Measurements from ENCODE around the gene RNF125. TPM values are rescaled to one million over a fixed set of nuclear protein-coding genes. Genes with fewer than 3 reads are reported as not detected.

Gene RNF125
- total and polyA plus RNA-seq, 8 donors: 1.1 to 50.2 (median 3.0) TPM; not detected in 1

DNA sequence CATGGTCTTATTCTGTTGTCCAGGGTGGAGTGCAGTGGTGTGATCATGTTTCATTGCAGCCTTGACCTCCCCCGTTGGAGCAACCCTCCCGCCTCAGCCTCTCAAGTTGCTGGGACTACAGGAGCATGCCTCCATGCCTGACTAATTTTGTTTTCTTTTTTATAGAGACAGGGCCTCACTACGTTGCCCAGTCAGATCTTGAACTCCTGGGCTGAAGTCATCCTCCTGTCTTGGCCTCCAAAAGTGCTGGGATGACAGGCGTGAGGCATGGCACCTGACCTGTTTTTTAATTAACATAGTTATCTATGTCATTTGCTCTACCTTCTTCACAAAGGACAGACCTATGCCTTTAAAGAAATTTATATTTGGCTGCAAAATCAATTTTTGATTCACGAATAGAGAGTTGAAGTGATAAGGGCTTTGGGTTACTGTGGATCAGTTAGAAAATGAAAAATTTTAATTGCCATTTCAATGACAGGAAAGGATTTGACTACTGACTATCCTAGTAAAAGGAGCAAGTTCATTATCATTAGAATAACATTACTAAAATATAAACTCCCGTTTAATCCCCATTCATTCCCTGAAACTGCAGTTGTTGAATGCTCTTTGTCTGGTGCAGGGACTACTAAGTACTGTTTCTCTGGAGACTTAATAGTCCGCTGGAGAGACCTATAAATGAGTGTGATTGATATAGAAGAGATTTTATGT, 76.7 kb downstream of the RNF125 start:
- intact Hi-C loops (cut with DNase I; ENCODE audit: low total_unique reads): loop anchor here (10.0 kb wide), 1 partner anchor 151 kb away; the partner anchor contains the start of gene TRAPPC8
- Histone ChIP-seq H3K4me1 (peaks cover 29 to 66% (median 54%) of the 10 kb centered on the region in 4 donors), H3K9me3 (no peaks in the 10 kb centered on the region), H3K27me3 (no peaks in the 10 kb centered on the region), H3K4me3 (no peak overlapping the region), H3K27ac (no peak overlapping the region), H3K36me3 (peaks cover 0 to 9% (median 2%) of the 10 kb centered on the region in 4 donors)
- TF ChIP-seq CTCF (IDR thresholded peaks at IDR 0.05) (no peak), EP300 (IDR thresholded peaks at IDR 0.05) (no peak), POLR2A (IDR thresholded peaks at IDR 0.05) (no peak), POLR2AphosphoS5 (IDR thresholded peaks at IDR 0.05) (no peak)
- 80 to 83% (median 82%) methylated on average over 7 of the region's 7 CpGs for WGBS, 5 donors
- DNase-seq: no peak

DNA sequence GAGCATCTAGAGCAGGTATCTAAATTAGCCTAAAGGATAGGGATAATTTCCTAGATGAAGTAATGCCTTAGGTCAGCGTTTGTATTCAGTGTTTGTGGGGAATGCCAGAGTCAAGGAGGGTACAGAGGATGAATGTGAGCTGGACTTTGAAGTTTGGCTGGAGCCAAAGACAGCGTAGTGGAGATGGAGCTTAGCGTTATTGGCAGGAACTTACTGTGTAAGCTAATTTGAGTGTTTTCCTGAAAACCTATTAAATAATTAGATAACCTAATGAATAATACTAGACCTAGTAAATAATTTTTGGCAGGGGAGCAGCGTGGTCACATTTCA, 77.2 kb downstream of the RNF125 start:
- Histone ChIP-seq H3K27me3 (no peaks in the 10 kb centered on the region), H3K36me3 (peaks cover 0 to 9% (median 2%) of the 10 kb centered on the region in 4 donors), H3K4me1 (peaks cover 29 to 66% (median 54%) of the 10 kb centered on the region in 4 donors), H3K9me3 (no peaks in the 10 kb centered on the region), H3K4me3 (no peak overlapping the region), H3K27ac (no peak overlapping the region)
- 66 to 76% (median 71%) methylated on average over 4 of the region's 4 CpGs for WGBS, 5 donors
- DNase-seq: no peak
- intact Hi-C loops (cut with DNase I; ENCODE audit: low total_unique reads): loop anchor here (10.0 kb wide), 1 partner anchor 151 kb away; the partner anchor contains the start of gene TRAPPC8
- TF ChIP-seq POLR2A (IDR thresholded peaks at IDR 0.05) (no peak), EP300 (IDR thresholded peaks at IDR 0.05) (no peak), POLR2AphosphoS5 (IDR thresholded peaks at IDR 0.05) (no peak), CTCF (IDR thresholded peaks at IDR 0.05) (no peak)

GRCh38 chr18:32096946-32097345, 78.3 kb downstream of the RNF125 start:
- no peaks in the 10 kb centered on the region for H3K27me3 ChIP-seq
- H3K4me3 ChIP-seq: no peak overlapping the region
- peaks cover 0 to 9% (median 2%) of the 10 kb centered on the region in 4 donors for H3K36me3 ChIP-seq
- 54 to 67% (median 59%) methylated on average over 2 of the region's 2 CpGs for WGBS, 5 donors
- intact Hi-C loops (cut with DNase I; ENCODE audit: low total_unique reads): loop anchor here (10.0 kb wide), 1 partner anchor 152 kb away; the partner anchor contains the start of gene TRAPPC8
- peaks cover 29 to 62% (median 46%) of the 10 kb centered on the region in 4 donors for H3K4me1 ChIP-seq
- no peak overlapping the region for H3K27ac ChIP-seq
- TF ChIP-seq POLR2A (IDR thresholded peaks at IDR 0.05) (no peak), POLR2AphosphoS5 (IDR thresholded peaks at IDR 0.05) (no peak)
- H3K9me3 ChIP-seq: no peaks in the 10 kb centered on the region
- DNase-seq: no peak

DNA sequence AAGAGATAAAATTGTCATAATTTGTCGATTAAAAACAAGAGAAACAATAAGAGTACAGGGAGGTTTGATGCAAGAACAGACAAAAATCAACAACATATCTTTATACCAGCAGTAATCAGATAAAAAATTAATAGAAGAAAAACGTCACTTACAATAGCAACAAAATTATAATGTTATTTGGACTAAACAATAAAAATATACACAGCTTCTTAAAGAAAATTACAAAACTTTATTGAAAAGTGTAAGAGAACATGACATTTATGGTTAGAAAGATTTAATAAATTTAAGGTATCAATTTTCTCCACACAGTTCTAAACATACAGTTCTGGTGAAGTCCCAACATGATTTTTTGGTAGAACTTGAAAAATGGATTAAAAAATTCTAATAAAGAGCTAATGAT, 85.9 kb downstream of the RNF125 start:
- intact Hi-C loops (cut with DNase I; ENCODE audit: low total_unique reads): no loop called here
- peaks cover 3 to 10% (median 6%) of the 10 kb centered on the region in 4 donors for H3K4me1 ChIP-seq
- 56 to 69% (median 62%) methylated on average over 2 of the region's 2 CpGs for WGBS, 5 donors
- H3K36me3 ChIP-seq: peaks cover 0 to 4% (median 0%) of the 10 kb centered on the region in 4 donors
- TF ChIP-seq EP300 (IDR thresholded peaks at IDR 0.05): no peak
- TF ChIP-seq POLR2AphosphoS5 (IDR thresholded peaks at IDR 0.05): no peak
- no peak for TF ChIP-seq POLR2A (IDR thresholded peaks at IDR 0.05)
- no peak for TF ChIP-seq CTCF (IDR thresholded peaks at IDR 0.05)
- H3K4me3 ChIP-seq: no peak overlapping the region
- no peaks in the 10 kb centered on the region for H3K9me3 ChIP-seq
- H3K27me3 ChIP-seq: no peaks in the 10 kb centered on the region
- H3K27ac ChIP-seq: no peak overlapping the region
- no peak for DNase-seq

DNA sequence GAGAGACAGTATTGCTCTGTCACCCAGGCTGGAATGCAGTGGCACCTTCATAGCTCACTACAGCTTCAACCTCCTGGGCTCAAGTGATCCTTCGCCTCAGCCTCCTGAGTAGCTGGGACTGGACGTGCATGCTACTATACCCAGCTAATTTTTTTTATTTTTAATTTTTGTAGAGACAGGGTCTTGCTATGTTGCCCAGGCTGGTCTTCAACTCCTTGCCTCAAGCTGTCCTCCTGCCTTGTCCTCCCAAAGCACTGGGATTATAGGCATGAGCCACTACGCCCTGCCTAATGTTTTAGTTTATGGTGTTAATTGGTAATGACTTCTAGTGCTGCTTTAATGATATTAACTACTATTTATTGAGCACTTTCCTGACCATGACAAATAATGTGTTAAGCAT, 91.4 kb downstream of the RNF125 start:
- no peak for DNase-seq
- no peak overlapping the region for H3K4me3 ChIP-seq
- no peak for TF ChIP-seq POLR2AphosphoS5 (IDR thresholded peaks at IDR 0.05)
- TF ChIP-seq CTCF (IDR thresholded peaks at IDR 0.05): no peak
- TF ChIP-seq POLR2A (IDR thresholded peaks at IDR 0.05): no peak
- TF ChIP-seq EP300 (IDR thresholded peaks at IDR 0.05): no peak
- H3K9me3 ChIP-seq: no peaks in the 10 kb centered on the region
- WGBS, 5 donors: 89 to 100% (median 96%) methylated on average over 3 of the region's 3 CpGs
- peaks cover 0 to 31% (median 24%) of the 10 kb centered on the region in 4 donors for H3K36me3 ChIP-seq
- H3K27me3 ChIP-seq: no peaks in the 10 kb centered on the region
- peaks cover 0 to 30% (median 0%) of the 10 kb centered on the region in 4 donors for H3K4me1 ChIP-seq
- intact Hi-C loops (cut with DNase I; ENCODE audit: low total_unique reads): no loop called here
- no peak overlapping the region for H3K27ac ChIP-seq

Data from stomach (tissue), 9 donors.